Hepatocyte (in vitro differentiated cells): ENCODE measurements around the gene LMOD1.

Source experiments
- CTCF ChIP-seq: fragments of 200-600 bp; sonication (generic); IDR thresholded peaks from 2 replicates; pipeline ENCODE4 v1.5.1; 2016; ENCODE audit warnings: antibody characterized with exemption, mild to moderate bottlenecking; ENCODE audit not compliant: poor library complexity
- EZH2 ChIP-seq: fragments of 200-600 bp; sonication (generic); IDR thresholded peaks from 2 replicates; pipeline ENCODE4 v1.6.1; 2016; ENCODE audit warnings: antibody characterized with exemption, mild to moderate bottlenecking, borderline replicate concordance

- TF ChIP-seq CTCF (no peak), EZH2 (no peak)
Observed at GRCh38 chr1:201881617-201882016, 64.7 kb downstream of the LMOD1 start.
